Fibroblast of lung (primary cell): ENCODE data around the gene PKN3.

Experiments
- CTCF ChIP-seq, 2 donors: IDR thresholded peaks in 1 of 2; conservative IDR thresholded peaks in 1 of 2; 1 replicate in 1 of 2; 2 replicates in 1 of 2; pipeline ENCODE4 v1.5.1; 2011 to 2012; ENCODE audit warnings: low read length in 2 of 2, control low read depth in 1 of 2, inconsistent platforms in 1 of 2, low read depth in 1 of 2, mild to moderate bottlenecking in 1 of 2
- EZH2 ChIP-seq: IDR thresholded peaks from 2 replicates; pipeline ENCODE4 v1.5.1; 2012; ENCODE audit warnings: low read length, control low read depth, mild to moderate bottlenecking; ENCODE audit errors: missing control alignments

GRCh38 chr9:128728298-128728697 lies 26.0 kb downstream of the PKN3 start:
- TF ChIP-seq EZH2 (no peak), CTCF (conservative IDR thresholded peaks at IDR 0.05 in 1 of 2, IDR thresholded peaks at IDR 0.05 in 1 of 2; ENCODE audit: low read depth in 1 of 2, low read length in 2 of 2) (no peak)
